ENCODE measurements around the gene RINT1.

Gene RINT1

DNA sequence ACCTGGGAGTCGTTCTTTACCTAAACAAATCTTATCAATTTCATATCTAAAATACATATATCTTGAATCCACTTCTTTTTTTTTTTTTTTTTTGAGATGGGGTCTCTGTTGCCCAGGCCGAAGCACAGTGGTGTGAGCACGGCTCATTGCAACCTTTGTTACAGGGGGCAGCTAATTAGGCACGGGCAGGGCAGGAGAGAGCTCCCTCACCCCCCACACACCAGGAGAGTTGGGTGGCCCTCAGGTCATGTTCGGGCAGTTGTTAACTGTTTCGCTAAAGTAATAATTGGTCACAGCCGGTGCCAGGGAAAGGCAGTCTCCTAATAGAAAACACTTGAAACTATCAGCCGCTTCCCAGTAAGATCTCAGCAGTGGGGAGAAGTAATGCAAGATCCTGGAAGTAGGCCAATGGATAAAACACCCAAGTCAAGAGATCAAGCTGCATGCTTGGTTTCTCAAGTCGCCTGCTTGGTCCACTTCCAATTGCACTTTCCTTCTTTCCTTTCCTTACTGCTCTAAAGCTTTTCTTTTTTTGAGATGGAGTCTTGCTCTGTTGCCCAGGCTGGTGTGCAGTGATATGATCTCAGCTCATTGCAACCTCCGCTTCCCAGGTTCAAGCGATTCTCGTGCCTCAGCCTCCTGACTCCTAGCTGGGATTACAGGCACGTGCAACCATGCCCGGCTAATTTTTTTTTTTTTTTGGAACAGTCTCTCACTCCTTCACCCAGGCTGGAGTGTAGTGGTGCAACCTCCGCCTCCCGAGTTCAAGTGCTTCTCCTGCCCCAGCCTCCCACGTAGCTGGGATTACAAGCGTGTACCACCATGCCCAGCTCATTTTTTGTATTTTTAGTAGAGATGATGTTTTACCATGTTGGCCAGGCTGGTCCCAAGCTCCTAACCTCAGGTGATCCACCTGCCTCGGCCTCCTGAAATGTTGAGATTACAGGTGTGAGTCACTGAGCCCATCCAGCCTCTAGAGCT is 70.6 kb downstream of the RINT1 start:
- no peak overlapping the region for H2AK5ac ChIP-seq (ENCODE audit: low read length)
- H2BK120ac ChIP-seq (ENCODE audit: low read depth, low read length), result no peak overlapping the region
- H3K4me3 ChIP-seq (ENCODE audit: low read length), result no peak overlapping the region
- no peak overlapping the region for H3K18ac ChIP-seq (ENCODE audit: low read length)
- no peaks in the 10 kb centered on the region for H3K79me2 ChIP-seq (ENCODE audit: control insufficient read depth, insufficient read depth, low read length)
- peaks cover 4% of the 10 kb centered on the region for H3K4me1 ChIP-seq (ENCODE audit: control insufficient read depth, low read depth, low read length)
- no peak overlapping the region for H3K9ac ChIP-seq (ENCODE audit: low read length)
- H3K27ac ChIP-seq (ENCODE audit: low read depth, low read length), result no peak overlapping the region
- H4K5ac ChIP-seq (ENCODE audit: low read length), result no peak overlapping the region
- H3K27me3 ChIP-seq (ENCODE audit: insufficient read depth, low read length, poor library complexity), result no peaks in the 10 kb centered on the region
- DNase-seq, result no peak
- no peak overlapping the region for H2BK5ac ChIP-seq (ENCODE audit: low read length)
- no CpG with 5 or more reads among the region's 19 CpGs for WGBS (ENCODE audit: extremely low coverage, insufficient coverage, low lambda C conversion rate)
- H2BK15ac ChIP-seq (replicated peaks; ENCODE audit: low read depth), result no peak overlapping the region
- H3K4ac ChIP-seq (ENCODE audit: low read depth, low read length), result no peak overlapping the region
- H3K4me2 ChIP-seq (ENCODE audit: low read length), result no peak overlapping the region
- no peak overlapping the region for H4K8ac ChIP-seq (ENCODE audit: low read depth, low read length)
- no peaks in the 10 kb centered on the region for H3K79me1 ChIP-seq (ENCODE audit: low read length)
- no peak overlapping the region for H3K56ac ChIP-seq (ENCODE audit: low read length)
- H3K36me3 ChIP-seq (ENCODE audit: control insufficient read depth, insufficient read depth, low read length), result no peaks in the 10 kb centered on the region
- no peak overlapping the region for H3K23ac ChIP-seq (ENCODE audit: low read length)

DNA sequence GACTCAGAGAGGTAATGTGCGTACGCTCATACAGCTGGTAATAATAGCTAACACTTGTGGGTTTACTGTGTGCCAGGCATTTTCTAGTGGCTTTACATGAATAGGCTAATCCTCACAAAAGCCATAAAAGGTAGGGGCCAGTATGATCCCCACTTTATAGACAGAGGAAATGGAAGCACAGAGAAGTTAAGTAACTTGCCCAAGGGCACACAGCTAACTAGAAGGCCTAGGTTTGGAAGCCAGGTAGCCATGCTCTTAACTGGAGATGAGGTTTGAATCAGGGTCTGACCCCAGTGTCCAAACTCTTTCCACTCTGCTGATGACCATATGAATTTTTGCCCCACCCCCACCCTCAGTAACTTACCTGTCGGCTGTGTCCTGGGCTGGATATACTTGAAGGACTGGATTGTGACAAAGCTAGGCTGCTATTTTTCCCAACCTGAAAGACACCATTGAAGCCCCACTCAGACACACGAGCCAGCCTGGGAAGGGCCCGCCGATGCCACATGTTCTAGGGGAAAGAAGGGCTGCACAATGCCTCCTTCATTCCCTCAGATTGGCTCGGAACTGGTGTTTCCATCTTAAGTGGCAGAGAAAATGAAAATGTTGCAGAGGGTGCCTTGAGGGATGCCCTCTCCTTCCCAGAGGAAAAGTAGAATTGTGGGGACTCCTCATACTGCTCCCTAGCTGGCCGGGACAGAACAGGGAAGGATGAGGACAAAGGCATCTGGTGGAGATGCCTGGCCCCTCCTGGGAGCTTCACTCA is 78.3 kb downstream of the RINT1 start:
- WGBS (ENCODE audit: extremely low coverage, insufficient coverage, low lambda C conversion rate), result no CpG with 5 or more reads among the region's 8 CpGs
- H2BK15ac ChIP-seq (replicated peaks; ENCODE audit: low read depth), result no peak overlapping the region

DNA sequence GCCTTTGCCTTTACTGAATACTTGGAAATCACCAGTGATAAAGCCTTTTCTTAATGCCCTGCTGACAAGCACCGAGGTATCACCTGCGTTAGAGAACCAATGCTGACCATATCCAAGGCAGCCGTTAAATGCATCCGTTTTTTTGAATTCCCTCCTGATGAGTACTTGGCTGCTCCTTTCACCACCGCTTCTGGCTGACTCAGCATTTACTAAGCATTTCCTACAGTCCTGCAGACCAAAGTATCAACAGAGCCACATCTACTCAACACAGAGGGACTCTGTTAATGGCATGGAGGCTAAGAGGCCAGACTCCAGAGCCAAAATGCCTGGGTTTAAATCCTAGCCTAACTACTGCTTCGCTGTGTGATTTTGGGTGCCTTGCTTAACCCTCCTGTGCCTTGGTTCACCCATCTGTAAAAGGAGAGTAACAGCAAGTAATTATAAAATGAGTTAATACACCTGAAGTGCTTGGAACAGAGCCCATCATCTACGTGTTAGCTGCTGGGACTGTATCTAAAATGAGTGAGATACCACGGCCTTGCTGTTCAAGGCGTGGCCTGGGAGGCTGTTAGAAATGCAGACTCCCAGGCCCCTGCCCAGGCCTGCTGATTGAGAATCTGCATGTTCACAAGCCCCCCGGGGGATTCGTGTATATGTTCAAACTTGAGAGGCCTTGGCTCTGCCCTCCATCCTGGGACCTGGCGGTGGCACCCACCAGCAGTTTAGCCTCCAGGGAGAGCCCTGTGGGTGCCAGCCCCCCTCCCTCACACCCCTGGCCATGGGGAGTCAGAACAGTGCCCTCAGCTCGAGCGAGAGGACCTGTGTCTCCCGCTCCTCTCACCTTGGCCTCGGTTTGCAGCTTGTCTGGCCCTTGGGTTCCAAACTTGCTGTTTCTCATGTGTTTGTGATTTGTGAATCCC is 80.1 kb downstream of the RINT1 start:
- H3K4me2 ChIP-seq (ENCODE audit: low read length), result no peak overlapping the region
- no peak overlapping the region for H4K8ac ChIP-seq (ENCODE audit: low read depth, low read length)
- DNase-seq, result no peak
- H3K27ac ChIP-seq (ENCODE audit: low read depth, low read length), result no peak overlapping the region
- no CpG with 5 or more reads among the region's 16 CpGs for WGBS (ENCODE audit: extremely low coverage, insufficient coverage, low lambda C conversion rate)
- H2AK5ac ChIP-seq (ENCODE audit: low read length), result no peak overlapping the region
- peaks cover 6% of the 10 kb centered on the region for H3K36me3 ChIP-seq (ENCODE audit: control insufficient read depth, insufficient read depth, low read length)
- no peak overlapping the region for H4K5ac ChIP-seq (ENCODE audit: low read length)
- no peak overlapping the region for H2BK15ac ChIP-seq (replicated peaks; ENCODE audit: low read depth)
- no peak overlapping the region for H3K18ac ChIP-seq (ENCODE audit: low read length)
- no peaks in the 10 kb centered on the region for H3K79me1 ChIP-seq (ENCODE audit: low read length)
- no peaks in the 10 kb centered on the region for H3K4me1 ChIP-seq (ENCODE audit: control insufficient read depth, low read depth, low read length)
- no peak overlapping the region for H2BK120ac ChIP-seq (ENCODE audit: low read depth, low read length)
- no peak overlapping the region for H3K56ac ChIP-seq (ENCODE audit: low read length)
- no peak overlapping the region for H3K23ac ChIP-seq (ENCODE audit: low read length)
- no peak overlapping the region for H3K4ac ChIP-seq (ENCODE audit: low read depth, low read length)
- H3K27me3 ChIP-seq (ENCODE audit: insufficient read depth, low read length, poor library complexity), result no peaks in the 10 kb centered on the region
- H2BK5ac ChIP-seq (ENCODE audit: low read length), result no peak overlapping the region
- H3K79me2 ChIP-seq (ENCODE audit: control insufficient read depth, insufficient read depth, low read length), result no peaks in the 10 kb centered on the region
- H3K9ac ChIP-seq (ENCODE audit: low read length), result no peak overlapping the region
- H3K4me3 ChIP-seq (ENCODE audit: low read length), result no peak overlapping the region

More for the DNA sequence above, 78.3 kb downstream of the RINT1 start:
- no peak overlapping the region for H2BK120ac ChIP-seq (ENCODE audit: low read depth, low read length)
- no peak overlapping the region for H3K18ac ChIP-seq (ENCODE audit: low read length)
- H4K8ac ChIP-seq (ENCODE audit: low read depth, low read length), result no peak overlapping the region
- H3K4me2 ChIP-seq (ENCODE audit: low read length), result no peak overlapping the region
- no peak overlapping the region for H3K9ac ChIP-seq (ENCODE audit: low read length)
- H3K79me2 ChIP-seq (ENCODE audit: control insufficient read depth, insufficient read depth, low read length), result no peaks in the 10 kb centered on the region
- no peak overlapping the region for H3K23ac ChIP-seq (ENCODE audit: low read length)
- DNase-seq, result no peak
- no peaks in the 10 kb centered on the region for H3K27me3 ChIP-seq (ENCODE audit: insufficient read depth, low read length, poor library complexity)
- H3K27ac ChIP-seq (ENCODE audit: low read depth, low read length), result no peak overlapping the region
- no peak overlapping the region for H2BK5ac ChIP-seq (ENCODE audit: low read length)
- H3K56ac ChIP-seq (ENCODE audit: low read length), result no peak overlapping the region
- no peak overlapping the region for H2AK5ac ChIP-seq (ENCODE audit: low read length)
- no peak overlapping the region for H4K5ac ChIP-seq (ENCODE audit: low read length)
- no peaks in the 10 kb centered on the region for H3K79me1 ChIP-seq (ENCODE audit: low read length)
- H3K4ac ChIP-seq (ENCODE audit: low read depth, low read length), result no peak overlapping the region
- no peaks in the 10 kb centered on the region for H3K4me1 ChIP-seq (ENCODE audit: control insufficient read depth, low read depth, low read length)
- no peak overlapping the region for H3K4me3 ChIP-seq (ENCODE audit: low read length)
- peaks cover 6% of the 10 kb centered on the region for H3K36me3 ChIP-seq (ENCODE audit: control insufficient read depth, insufficient read depth, low read length)

DNA sequence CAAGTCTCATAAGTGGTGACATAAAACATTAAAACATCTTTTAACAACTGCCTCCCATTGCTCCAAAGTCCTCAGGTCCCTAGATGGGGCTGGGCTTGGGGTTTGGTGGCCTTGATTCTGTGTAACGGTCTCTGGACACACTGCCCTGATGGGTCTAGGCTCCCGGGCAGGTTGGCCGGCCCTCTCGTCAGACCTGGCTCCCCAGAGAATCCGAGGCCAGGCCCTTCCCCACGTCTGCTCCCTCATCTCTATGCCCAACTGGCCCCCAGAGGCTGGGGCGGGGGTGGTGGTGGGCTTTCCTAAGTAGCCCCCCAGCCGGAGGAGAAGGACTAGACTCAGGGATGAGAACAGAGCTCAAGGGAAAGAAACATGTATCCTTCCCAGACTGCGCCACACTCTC is 80.8 kb downstream of the RINT1 start:
- H3K56ac ChIP-seq (ENCODE audit: low read length), result no peak overlapping the region
- H2BK5ac ChIP-seq (ENCODE audit: low read length), result no peak overlapping the region
- H4K5ac ChIP-seq (ENCODE audit: low read length), result no peak overlapping the region
- peaks cover 6% of the 10 kb centered on the region for H3K36me3 ChIP-seq (ENCODE audit: control insufficient read depth, insufficient read depth, low read length)
- no peak overlapping the region for H3K4me2 ChIP-seq (ENCODE audit: low read length)
- no peak overlapping the region for H2AK5ac ChIP-seq (ENCODE audit: low read length)
- no peaks in the 10 kb centered on the region for H3K27me3 ChIP-seq (ENCODE audit: insufficient read depth, low read length, poor library complexity)
- no CpG with 5 or more reads among the region's 9 CpGs for WGBS (ENCODE audit: extremely low coverage, insufficient coverage, low lambda C conversion rate)
- no peaks in the 10 kb centered on the region for H3K79me2 ChIP-seq (ENCODE audit: control insufficient read depth, insufficient read depth, low read length)
- no peak overlapping the region for H3K23ac ChIP-seq (ENCODE audit: low read length)
- H3K79me1 ChIP-seq (ENCODE audit: low read length), result no peaks in the 10 kb centered on the region
- H3K27ac ChIP-seq (ENCODE audit: low read depth, low read length), result no peak overlapping the region
- no peak overlapping the region for H3K4me3 ChIP-seq (ENCODE audit: low read length)
- H2BK15ac ChIP-seq (replicated peaks; ENCODE audit: low read depth), result no peak overlapping the region
- no peaks in the 10 kb centered on the region for H3K4me1 ChIP-seq (ENCODE audit: control insufficient read depth, low read depth, low read length)
- H3K18ac ChIP-seq (ENCODE audit: low read length), result no peak overlapping the region
- H2BK120ac ChIP-seq (ENCODE audit: low read depth, low read length), result no peak overlapping the region
- no peak overlapping the region for H3K4ac ChIP-seq (ENCODE audit: low read depth, low read length)
- no peak for DNase-seq
- no peak overlapping the region for H3K9ac ChIP-seq (ENCODE audit: low read length)
- H4K8ac ChIP-seq (ENCODE audit: low read depth, low read length), result no peak overlapping the region

DNA sequence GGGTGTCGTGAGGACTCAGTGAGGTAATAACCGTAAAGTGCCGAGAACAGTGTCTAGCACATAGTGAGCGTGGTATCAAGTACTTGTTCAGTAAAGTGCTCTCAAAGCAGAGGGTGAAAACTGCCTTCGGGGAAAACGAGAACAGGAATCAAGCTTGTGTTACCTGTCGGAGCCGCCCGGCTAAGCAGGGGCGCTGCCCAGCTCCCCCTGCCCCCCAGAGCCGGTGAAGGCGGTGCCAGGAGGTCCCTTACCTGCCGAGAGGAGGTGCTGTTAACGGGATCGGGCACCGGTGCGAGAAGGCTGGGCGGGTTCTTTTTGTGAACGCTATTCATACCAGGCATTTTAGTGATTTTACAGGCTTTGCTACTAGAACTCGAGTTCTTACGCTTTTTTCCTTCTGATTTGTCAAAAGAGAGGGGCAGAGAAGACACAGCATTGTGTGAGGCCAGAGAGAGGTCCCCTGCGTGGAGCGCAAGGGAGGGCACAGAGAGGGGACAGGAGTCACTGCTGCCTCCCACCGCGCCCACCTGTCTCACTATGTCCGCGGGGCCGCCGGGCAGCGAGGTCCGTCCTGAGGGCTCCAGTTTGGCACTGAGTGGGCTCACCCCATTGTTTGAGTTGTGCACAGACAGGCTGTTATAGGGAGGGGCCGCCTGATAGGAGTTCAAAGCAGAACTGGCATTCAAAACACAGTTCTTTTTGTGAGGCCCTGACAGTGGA is 81.8 kb downstream of the RINT1 start:
- no peak overlapping the region for H4K5ac ChIP-seq (ENCODE audit: low read length)
- H2BK120ac ChIP-seq (ENCODE audit: low read depth, low read length), result no peak overlapping the region
- no peaks in the 10 kb centered on the region for H3K79me1 ChIP-seq (ENCODE audit: low read length)
- no peak overlapping the region for H3K27ac ChIP-seq (ENCODE audit: low read depth, low read length)
- H2BK15ac ChIP-seq (replicated peaks; ENCODE audit: low read depth), result no peak overlapping the region
- no peaks in the 10 kb centered on the region for H3K27me3 ChIP-seq (ENCODE audit: insufficient read depth, low read length, poor library complexity)
- no peak overlapping the region for H3K56ac ChIP-seq (ENCODE audit: low read length)
- H3K9ac ChIP-seq (ENCODE audit: low read length), result no peak overlapping the region
- no peak overlapping the region for H3K4me3 ChIP-seq (ENCODE audit: low read length)
- WGBS (ENCODE audit: extremely low coverage, insufficient coverage, low lambda C conversion rate), result no CpG with 5 or more reads among the region's 32 CpGs
- no peak overlapping the region for H2AK5ac ChIP-seq (ENCODE audit: low read length)
- no peaks in the 10 kb centered on the region for H3K79me2 ChIP-seq (ENCODE audit: control insufficient read depth, insufficient read depth, low read length)
- peaks cover 6% of the 10 kb centered on the region for H3K36me3 ChIP-seq (ENCODE audit: control insufficient read depth, insufficient read depth, low read length)
- no peak overlapping the region for H3K23ac ChIP-seq (ENCODE audit: low read length)
- no peak overlapping the region for H2BK5ac ChIP-seq (ENCODE audit: low read length)
- H3K4me1 ChIP-seq (ENCODE audit: control insufficient read depth, low read depth, low read length), result no peaks in the 10 kb centered on the region
- H4K8ac ChIP-seq (ENCODE audit: low read depth, low read length), result no peak overlapping the region
- no peak overlapping the region for H3K4me2 ChIP-seq (ENCODE audit: low read length)
- H3K18ac ChIP-seq (ENCODE audit: low read length), result no peak overlapping the region
- H3K4ac ChIP-seq (ENCODE audit: low read depth, low read length), result no peak overlapping the region
- no peak for DNase-seq
